ENCODE measurements around the gene TNFSF12. TPM values are rescaled to one million over a fixed set of nuclear protein-coding genes. Genes with fewer than 3 reads are reported as not detected.

Gene TNFSF12
- total RNA-seq, 1 donor from 2014 or later, result 23.0 TPM

DNA sequence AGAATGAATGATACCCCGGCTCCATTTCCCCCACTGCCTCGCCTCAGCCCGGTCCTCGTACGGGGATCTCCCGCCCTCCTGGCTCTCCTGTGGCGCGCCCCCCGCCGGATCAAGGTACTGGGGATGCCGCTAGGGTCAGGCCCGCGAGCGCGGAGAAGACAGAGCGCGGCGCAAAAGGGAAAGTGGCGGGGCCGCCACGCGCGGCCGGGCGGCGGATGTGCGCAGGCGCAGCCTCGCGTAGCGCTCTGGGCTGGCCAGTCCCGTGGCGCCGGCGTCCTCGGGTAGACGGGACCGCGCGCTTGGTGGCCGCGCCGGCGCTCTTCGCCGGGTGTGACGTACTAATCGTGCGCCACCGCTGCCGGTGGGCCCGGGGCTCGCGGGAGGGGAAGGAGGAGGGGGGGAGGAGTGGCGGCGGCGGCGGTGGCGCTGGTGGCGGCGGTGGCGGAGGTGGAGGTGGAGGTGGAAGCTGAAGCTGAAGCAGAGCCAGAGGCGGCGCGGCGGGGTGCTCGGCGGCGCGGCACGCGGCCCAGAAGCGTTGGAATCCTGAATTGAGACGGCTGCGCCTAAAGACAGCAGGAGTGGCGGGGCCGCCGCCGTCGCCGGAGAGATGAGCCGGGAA is 12.8 kb downstream of the TNFSF12 start, which contains the start of gene SENP3:
Gene SENP3, plus strand, starts transcription at position 331 of the 619 bp plus-strand sequence. CDS start 1,158 bp downstream, outside the sequence.
- Mint-ChIP-seq H3K27me3 (ENCODE audit: low read depth) (no peaks in the 10 kb centered on the region), H3K27ac (ENCODE audit: unreplicated experiment) (peak within 1 kb of the TSS; percentile 98), H3K4me1 (ENCODE audit: low read depth) (peaks cover 36% of the 10 kb centered on the region), H3K9me3 (ENCODE audit: low read depth) (no peaks in the 10 kb centered on the region), H3K36me3 (ENCODE audit: low read depth) (no peaks in the 10 kb centered on the region), H3K4me3 (ENCODE audit: unreplicated experiment) (peak within 1 kb of the TSS; percentile 89)
- peak; percentile 98 for DNase-seq (ENCODE audit: low spot score)
- no peak for TF ChIP-seq CTCF (IDR thresholded peaks at IDR 0.05)

DNA sequence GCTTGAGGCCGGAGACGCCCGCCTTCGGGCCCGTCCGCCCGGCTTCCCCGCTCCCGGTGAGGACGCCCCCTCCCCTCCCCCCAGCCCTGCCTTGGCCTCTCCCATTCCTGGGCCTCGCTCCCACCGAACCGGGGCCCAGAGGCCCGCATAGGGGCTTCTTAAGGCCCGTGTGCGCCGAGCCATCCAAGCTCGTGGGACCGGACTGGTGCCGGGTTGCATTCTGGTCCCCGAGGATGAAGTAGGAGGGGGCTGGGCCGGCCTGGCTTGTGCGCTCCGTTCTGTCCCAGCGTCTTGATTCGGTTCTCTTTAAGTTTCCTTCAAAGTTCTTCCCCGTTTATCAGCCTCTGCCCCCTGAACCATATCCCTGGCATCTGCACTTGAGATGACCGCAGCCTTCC is 13.3 kb downstream of the TNFSF12 start:
- no peaks in the 10 kb centered on the region for H3K9me3 Mint-ChIP-seq (ENCODE audit: low read depth)
- no peaks in the 10 kb centered on the region for H3K36me3 Mint-ChIP-seq (ENCODE audit: low read depth)
- no peaks in the 10 kb centered on the region for H3K27me3 Mint-ChIP-seq (ENCODE audit: low read depth)
- peak overlapping the region; percentile 88 for H3K27ac Mint-ChIP-seq (ENCODE audit: unreplicated experiment)
- no peak for TF ChIP-seq CTCF (IDR thresholded peaks at IDR 0.05)
- DNase-seq (ENCODE audit: low spot score), result no peak
- H3K4me1 Mint-ChIP-seq (ENCODE audit: low read depth), result peaks cover 36% of the 10 kb centered on the region
- peak overlapping the region; percentile 89 for H3K4me3 Mint-ChIP-seq (ENCODE audit: unreplicated experiment)

GRCh38 chr17:7563115-7563869 is 14.4 kb downstream of the TNFSF12 start:
- H3K4me3 Mint-ChIP-seq (ENCODE audit: unreplicated experiment), result peak overlapping the region; percentile 89
- DNase-seq (ENCODE audit: low spot score), result no peak
- H3K36me3 Mint-ChIP-seq (ENCODE audit: low read depth), result peaks cover 4% of the 10 kb centered on the region
- peaks cover 30% of the 10 kb centered on the region for H3K4me1 Mint-ChIP-seq (ENCODE audit: low read depth)
- no peak for TF ChIP-seq CTCF (IDR thresholded peaks at IDR 0.05)
- no peak overlapping the region for H3K27ac Mint-ChIP-seq (ENCODE audit: unreplicated experiment)
- H3K9me3 Mint-ChIP-seq (ENCODE audit: low read depth), result no peaks in the 10 kb centered on the region
- no peaks in the 10 kb centered on the region for H3K27me3 Mint-ChIP-seq (ENCODE audit: low read depth)

GRCh38 chr17:7569571-7569970 is 20.7 kb downstream of the TNFSF12 start:
- no peak overlapping the region for H3K4me3 Mint-ChIP-seq (ENCODE audit: unreplicated experiment)
- H3K36me3 Mint-ChIP-seq (ENCODE audit: low read depth), result peaks cover 26% of the 10 kb centered on the region
- no peaks in the 10 kb centered on the region for H3K9me3 Mint-ChIP-seq (ENCODE audit: low read depth)
- peaks cover 14% of the 10 kb centered on the region for H3K4me1 Mint-ChIP-seq (ENCODE audit: low read depth)
- no peak overlapping the region for H3K27ac Mint-ChIP-seq (ENCODE audit: unreplicated experiment)
- no peaks in the 10 kb centered on the region for H3K27me3 Mint-ChIP-seq (ENCODE audit: low read depth)
- DNase-seq (ENCODE audit: low spot score), result no peak
- no peak for TF ChIP-seq CTCF (IDR thresholded peaks at IDR 0.05)

DNA sequence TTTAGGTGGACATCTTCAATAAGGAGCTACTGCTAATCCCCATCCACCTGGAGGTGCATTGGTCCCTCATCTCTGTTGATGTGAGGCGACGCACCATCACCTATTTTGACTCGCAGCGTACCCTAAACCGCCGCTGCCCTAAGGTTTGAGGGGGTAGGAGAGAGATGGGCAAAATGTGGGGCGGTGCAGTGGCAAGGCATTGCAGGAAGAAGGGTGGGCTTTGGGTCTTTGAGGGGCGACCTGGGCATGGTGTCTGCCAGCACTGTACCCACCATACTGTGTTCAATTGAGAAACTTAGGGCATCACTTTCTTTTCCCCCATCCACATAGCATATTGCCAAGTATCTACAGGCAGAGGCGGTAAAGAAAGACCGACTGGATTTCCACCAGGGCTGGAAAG is 21.5 kb downstream of the TNFSF12 start:
- no peak for TF ChIP-seq CTCF (IDR thresholded peaks at IDR 0.05)
- H3K27me3 Mint-ChIP-seq (ENCODE audit: low read depth), result no peaks in the 10 kb centered on the region
- no peaks in the 10 kb centered on the region for H3K9me3 Mint-ChIP-seq (ENCODE audit: low read depth)
- no peak for DNase-seq (ENCODE audit: low spot score)
- H3K36me3 Mint-ChIP-seq (ENCODE audit: low read depth), result peaks cover 31% of the 10 kb centered on the region
- H3K27ac Mint-ChIP-seq (ENCODE audit: unreplicated experiment), result peak overlapping the region; percentile 57
- H3K4me1 Mint-ChIP-seq (ENCODE audit: low read depth), result peaks cover 21% of the 10 kb centered on the region
- no peak overlapping the region for H3K4me3 Mint-ChIP-seq (ENCODE audit: unreplicated experiment)

All from chondrocyte (in vitro differentiated cells).